OCI-LY3 (cell line): ENCODE results near the gene SFXN4.

ENCODE experiments used
- H2AFZ ChIP-seq: fragments of 200-600, 300-600 bp; shearing (Covaris generic); 2 replicates; pipeline ENCODE4 v1.6.0; 2014; ENCODE audit warnings: antibody characterized with exemption, low read depth, low read length
- H3K27ac ChIP-seq: fragments of 200-600, 300-600 bp; sonication (generic); 2 replicates; pipeline ENCODE4 v1.5.1; 2014; ENCODE audit warnings: mild to moderate bottlenecking, low read length, moderate library complexity, mixed read lengths
- H3K27me3 ChIP-seq: fragments of 200-600, 300-600 bp; sonication (generic); 2 replicates; pipeline ENCODE4 v1.6.1; 2014; ENCODE audit warnings: low read depth, low read length, mixed read lengths
- H3K36me3 ChIP-seq: fragments of 200-600, 300-600 bp; sonication (generic); replicated peaks from 2 replicates; pipeline ENCODE3; 2014; ENCODE audit warnings: low read depth, low read length, mixed read lengths
- H3K4me1 ChIP-seq: fragments of 300-600, 200-600 bp; sonication (generic); 2 replicates; pipeline ENCODE4 v1.6.1; 2014; ENCODE audit warnings: low read length, mixed read lengths
- H3K4me2 ChIP-seq: fragments of 200-600, 300-600 bp; sonication (generic); 2 replicates; pipeline ENCODE4 v1.6.1; 2014; ENCODE audit warnings: low read length, mixed read lengths
- H3K4me3 ChIP-seq: fragments of 300-600, 200-600 bp; sonication (generic); 2 replicates; pipeline ENCODE4 v1.5.1; 2014; ENCODE audit warnings: antibody characterized with exemption, mild to moderate bottlenecking, low read length, moderate library complexity
- H3K79me2 ChIP-seq: fragments of 300-600, 200-600 bp; shearing (Covaris generic); 2 replicates; pipeline ENCODE4 v1.6.1; 2014; ENCODE audit warnings: mild to moderate bottlenecking, low read length, mixed read lengths
- H3K9ac ChIP-seq: fragments of 300-600, 200-600 bp; shearing (Covaris generic); 2 replicates; pipeline ENCODE4 v1.6.0; 2014; ENCODE audit warnings: mild to moderate bottlenecking, low read length, moderate library complexity
- H3K9me3 ChIP-seq: fragments of 200-600, 300-600 bp; shearing (Covaris generic); 2 replicates; pipeline ENCODE4 v1.6.1; 2014; ENCODE audit warnings: low read length, mixed read lengths; ENCODE audit not compliant: insufficient read depth
- H4K20me1 ChIP-seq: fragments of 200-600, 300-600 bp; sonication (generic); 2 replicates; pipeline ENCODE4 v1.6.1; 2016; ENCODE audit warnings: low read length, mixed read lengths; ENCODE audit not compliant: insufficient read depth
- EZH2phosphoT487 ChIP-seq: fragments of 200-600 bp; shearing (Covaris generic); IDR thresholded peaks from 2 replicates; pipeline ENCODE4 v1.6.1; 2018; ENCODE audit warnings: antibody characterized with exemption, mixed run types, low read depth
- TF ChIP-seq, protein P1 (sequence below): fragments of 200-600, 300-600 bp; sonication (generic); IDR thresholded peaks from 2 replicates; pipeline ENCODE4 v1.5.1; 2014; ENCODE audit warnings: antibody characterized with exemption, low read length, low read depth

The SFXN4 gene

DNA sequence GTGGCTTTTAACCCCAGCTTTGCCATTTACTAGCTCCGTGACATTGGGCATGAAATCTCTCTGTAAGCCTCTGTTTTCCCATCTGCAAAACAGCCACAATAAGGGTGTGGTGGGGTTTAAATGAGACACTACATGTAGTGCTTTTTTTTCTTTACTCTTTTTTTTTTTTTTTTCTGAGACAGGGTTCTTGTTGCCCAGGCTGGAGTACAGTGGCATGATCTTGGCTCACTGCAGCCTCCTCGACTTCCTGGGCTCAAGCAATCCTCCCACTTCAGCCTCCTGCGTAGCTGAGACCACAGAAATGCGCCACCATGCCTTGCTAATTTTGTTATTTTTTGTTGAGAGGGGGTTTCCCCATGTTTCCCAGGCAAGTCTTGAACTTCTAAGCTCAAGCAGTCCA is 69.9 kb downstream of the SFXN4 start:
- Histone ChIP-seq H3K27me3 (peaks cover 7% of the 10 kb centered on the region; the same call in 1 of the 2 replicates), H3K9me3 (no peaks in the 10 kb centered on the region), H3K4me1 (peaks cover 4% of the 10 kb centered on the region; the same call in 1 of the 2 replicates), H3K4me3 (no peak overlapping the region), H3K4me2 (no peak overlapping the region), H2AFZ (no peak overlapping the region), H3K9ac (no peak overlapping the region), H3K27ac (no peak overlapping the region), H3K36me3 (no peaks in the 10 kb centered on the region), H4K20me1 (no peaks in the 10 kb centered on the region), H3K79me2 (no peaks in the 10 kb centered on the region)
- TF ChIP-seq, protein P1, sequence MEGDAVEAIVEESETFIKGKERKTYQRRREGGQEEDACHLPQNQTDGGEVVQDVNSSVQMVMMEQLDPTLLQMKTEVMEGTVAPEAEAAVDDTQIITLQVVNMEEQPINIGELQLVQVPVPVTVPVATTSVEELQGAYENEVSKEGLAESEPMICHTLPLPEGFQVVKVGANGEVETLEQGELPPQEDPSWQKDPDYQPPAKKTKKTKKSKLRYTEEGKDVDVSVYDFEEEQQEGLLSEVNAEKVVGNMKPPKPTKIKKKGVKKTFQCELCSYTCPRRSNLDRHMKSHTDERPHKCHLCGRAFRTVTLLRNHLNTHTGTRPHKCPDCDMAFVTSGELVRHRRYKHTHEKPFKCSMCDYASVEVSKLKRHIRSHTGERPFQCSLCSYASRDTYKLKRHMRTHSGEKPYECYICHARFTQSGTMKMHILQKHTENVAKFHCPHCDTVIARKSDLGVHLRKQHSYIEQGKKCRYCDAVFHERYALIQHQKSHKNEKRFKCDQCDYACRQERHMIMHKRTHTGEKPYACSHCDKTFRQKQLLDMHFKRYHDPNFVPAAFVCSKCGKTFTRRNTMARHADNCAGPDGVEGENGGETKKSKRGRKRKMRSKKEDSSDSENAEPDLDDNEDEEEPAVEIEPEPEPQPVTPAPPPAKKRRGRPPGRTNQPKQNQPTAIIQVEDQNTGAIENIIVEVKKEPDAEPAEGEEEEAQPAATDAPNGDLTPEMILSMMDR: no peak
- TF ChIP-seq EZH2phosphoT487: no peak

DNA sequence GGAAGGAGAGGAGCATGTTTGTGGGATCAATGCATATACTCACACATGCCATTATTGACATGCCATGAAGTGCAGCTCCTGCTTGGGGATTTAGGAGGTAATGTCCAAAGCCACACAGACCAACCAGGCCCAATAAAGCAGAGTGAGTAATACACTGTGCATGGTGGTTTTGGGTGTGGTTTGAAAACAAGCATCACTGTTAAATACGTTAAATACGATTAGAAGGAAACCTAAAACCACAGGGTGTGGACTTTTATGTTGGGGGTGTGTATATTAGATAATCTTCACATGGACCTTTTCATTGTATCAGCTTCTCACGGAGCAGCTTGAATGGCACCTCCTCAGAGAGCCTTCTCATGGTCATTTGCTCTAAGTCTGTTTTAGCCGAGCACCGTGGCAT is 74.5 kb downstream of the SFXN4 start:
- H4K20me1 ChIP-seq: no peaks in the 10 kb centered on the region
- H3K4me3 ChIP-seq: no peak overlapping the region
- H3K4me2 ChIP-seq: no peak overlapping the region
- H3K27me3 ChIP-seq: peaks cover 11% of the 10 kb centered on the region; the same call in 1 of the 2 replicates
- no peak overlapping the region for H3K9ac ChIP-seq
- no peaks in the 10 kb centered on the region for H3K79me2 ChIP-seq
- H2AFZ ChIP-seq: no peak overlapping the region
- H3K36me3 ChIP-seq: no peaks in the 10 kb centered on the region
- H3K9me3 ChIP-seq: no peaks in the 10 kb centered on the region
- TF ChIP-seq, protein P1: no peak
- TF ChIP-seq EZH2phosphoT487: no peak
- no peak overlapping the region for H3K27ac ChIP-seq
- peaks cover 12% of the 10 kb centered on the region for H3K4me1 ChIP-seq
